Measurements from ENCODE around the gene CTDSPL.
A peak's percentile ranks its signal among the peaks of the same experiment; 100 is the strongest.

Gene CTDSPL

DNA sequence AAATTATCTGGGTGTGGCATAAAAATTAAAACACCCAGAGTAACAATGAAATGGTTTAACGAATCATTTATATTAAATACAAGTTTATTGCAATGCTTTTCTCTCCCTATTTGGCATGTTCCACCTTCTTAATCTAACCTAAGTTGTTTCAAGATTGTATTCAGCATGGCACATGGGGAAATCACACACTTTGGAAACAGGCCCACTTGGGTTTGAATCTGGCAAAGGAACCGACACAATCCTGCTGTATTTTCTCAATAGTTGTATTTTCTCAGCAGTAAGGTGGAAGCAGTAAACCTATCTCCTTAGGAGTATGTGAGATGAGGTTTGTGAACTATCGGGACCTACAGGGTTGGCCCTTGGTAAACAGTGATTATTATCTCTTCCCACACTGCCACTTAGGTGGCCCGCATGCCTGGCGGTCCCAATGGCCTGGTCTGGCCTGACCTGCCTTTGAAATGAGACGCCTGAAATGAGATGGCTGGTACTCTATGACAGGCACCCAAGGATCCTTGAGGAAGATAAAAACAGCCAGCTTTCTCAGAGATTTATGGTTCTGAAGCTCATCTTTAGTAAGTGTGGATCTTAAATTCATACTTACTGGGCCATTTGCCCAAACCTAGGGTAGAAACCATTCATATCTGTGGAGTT is 83.6 kb downstream of the CTDSPL start:
- DNase-seq = no peak

- DNase-seq = no peak
These were observed 84.3 kb downstream of the CTDSPL start for GRCh38 chr3:37945807-37946530.

- DNase-seq = no peak
These were observed 84.8 kb downstream of the CTDSPL start for GRCh38 chr3:37946531-37946889.

GRCh38 chr3:37949866-37950265 is 88.2 kb downstream of the CTDSPL start:
- no peak for DNase-seq

DNA sequence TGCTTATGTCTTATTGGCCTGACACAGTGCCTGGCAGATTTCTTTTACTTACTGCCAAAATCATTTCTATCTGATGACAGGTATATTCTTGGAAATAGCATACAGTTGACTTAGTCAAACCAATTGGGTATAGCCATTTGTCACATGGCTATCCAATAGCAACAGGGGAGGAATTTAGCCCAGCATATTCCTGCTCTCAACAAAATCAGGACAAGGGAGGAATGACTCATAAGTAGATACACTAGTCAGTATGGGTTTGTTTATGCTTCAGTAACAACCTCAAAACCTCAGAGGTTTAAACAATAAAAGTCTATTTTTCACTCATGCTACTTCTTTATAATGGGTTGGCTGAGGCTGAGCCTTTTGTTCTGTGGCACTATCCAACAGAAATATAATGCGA is 90.9 kb downstream of the CTDSPL start:
- DNase-seq = no peak

GRCh38 chr3:37953226-37953625 is 91.5 kb downstream of the CTDSPL start:
- DNase-seq = no peak

- DNase-seq = no peak
These were observed 92.2 kb downstream of the CTDSPL start for GRCh38 chr3:37953707-37954394.

GRCh38 chr3:37954881-37955280 is 93.2 kb downstream of the CTDSPL start:
- DNase-seq = no peak

GRCh38 chr3:37955918-37956707 is 94.4 kb downstream of the CTDSPL start:
- no peak for DNase-seq

DNA sequence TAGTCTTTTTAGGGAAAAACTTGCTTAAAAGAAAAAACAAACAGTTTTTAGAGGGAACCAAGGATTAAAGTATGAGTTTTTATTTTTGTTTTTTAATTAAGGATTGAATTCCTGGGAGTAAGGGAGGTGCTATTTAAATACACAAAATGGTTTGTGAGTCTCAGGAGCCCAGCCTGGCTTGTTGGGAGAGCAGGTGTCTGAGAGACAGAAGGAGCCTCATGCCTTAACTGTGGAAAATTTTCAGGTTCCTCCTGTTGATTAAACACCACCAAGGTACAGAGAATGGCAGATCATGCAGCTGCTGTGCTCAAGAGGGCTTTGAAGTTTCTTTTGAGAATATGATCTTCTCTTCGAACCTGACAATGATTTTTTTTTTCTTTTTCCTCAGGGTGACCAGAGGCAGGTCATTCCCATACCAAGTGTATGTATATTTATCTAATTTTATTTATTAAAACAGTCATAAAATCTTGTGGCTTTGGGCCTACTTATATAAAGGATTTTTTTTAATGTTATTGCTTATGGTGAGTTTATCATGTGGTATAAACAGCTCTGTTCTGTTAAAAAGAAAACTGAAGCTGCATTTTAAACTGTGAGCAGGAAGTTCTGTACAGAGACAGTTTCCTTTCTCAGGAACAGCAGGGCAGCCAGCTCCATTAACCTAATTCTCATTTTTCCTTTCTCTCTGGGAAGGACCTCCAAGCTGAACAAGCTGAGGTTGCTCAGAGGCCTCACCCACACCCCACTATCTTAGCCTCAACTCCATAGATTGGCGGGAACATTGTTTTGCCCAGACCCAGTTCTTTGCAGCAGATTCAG is 95.3 kb downstream of the CTDSPL start:
- no peak for DNase-seq

- no peak for DNase-seq
These were observed 95.9 kb downstream of the CTDSPL start for GRCh38 chr3:37957539-37957936.

DNA sequence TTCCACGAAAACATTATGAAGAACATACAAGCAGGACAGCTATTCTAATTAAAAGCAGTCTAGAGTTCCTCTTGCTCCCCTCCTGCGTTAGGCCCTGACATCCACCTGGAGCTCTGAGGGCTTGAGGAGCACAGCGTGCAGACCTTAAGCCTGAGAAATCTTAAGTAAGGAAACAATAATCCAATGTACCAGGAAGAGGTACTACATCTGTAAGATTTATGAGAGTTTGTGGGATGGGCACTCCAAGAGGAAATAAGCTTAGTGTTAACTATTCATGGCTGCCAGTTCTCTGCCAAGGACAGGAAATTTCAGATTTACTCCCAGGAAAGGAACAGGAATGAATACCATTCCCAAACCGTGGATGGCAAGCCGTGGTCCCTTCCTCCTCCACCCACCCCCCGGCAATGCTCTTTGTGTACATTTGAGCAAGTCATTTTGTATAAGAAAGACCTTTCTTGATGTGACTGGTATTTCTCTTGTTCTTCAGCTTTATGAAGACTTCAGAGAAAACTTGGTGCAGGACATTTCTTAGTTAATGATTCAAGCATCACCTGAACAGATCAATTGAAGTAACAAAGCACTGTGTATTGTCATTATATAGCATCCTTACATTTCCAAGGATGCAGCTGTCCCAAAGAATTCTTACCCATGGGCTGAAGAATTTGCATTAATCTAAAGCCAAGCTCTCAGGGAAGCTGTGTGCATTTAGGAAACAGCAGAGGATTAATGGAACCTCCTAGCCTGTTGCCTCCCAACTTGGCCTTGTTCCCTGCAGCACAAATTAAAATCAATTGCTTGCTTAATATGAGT is 100.1 kb downstream of the CTDSPL start:
- DNase-seq = no peak

- no peak for DNase-seq
These were observed 101.3 kb downstream of the CTDSPL start for GRCh38 chr3:37963016-37963415.

DNA sequence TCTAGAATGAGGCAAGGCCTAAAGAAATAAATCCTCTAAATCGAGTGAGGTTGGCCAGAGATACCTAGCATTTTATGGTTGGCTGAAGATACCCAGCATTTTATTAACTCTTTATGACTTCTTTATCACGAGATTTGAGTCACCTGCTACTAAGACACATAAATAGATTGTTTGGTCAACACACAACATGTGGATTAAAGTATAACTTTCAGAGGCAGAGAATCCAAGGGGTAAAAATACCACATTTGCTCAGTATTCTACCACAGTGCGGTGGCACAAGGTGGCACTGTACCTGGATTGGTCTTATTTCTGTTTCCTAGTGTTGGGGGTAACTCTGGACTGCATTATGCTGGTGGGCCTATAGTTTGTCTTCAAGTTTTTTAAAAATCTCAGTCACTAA is 102.0 kb downstream of the CTDSPL start:
- DNase-seq = no peak

GRCh38 chr3:37964146-37964545 is 102.5 kb downstream of the CTDSPL start:
- DNase-seq = no peak

GRCh38 chr3:37964716-37965115 is 103.0 kb downstream of the CTDSPL start:
- DNase-seq = no peak

DNA sequence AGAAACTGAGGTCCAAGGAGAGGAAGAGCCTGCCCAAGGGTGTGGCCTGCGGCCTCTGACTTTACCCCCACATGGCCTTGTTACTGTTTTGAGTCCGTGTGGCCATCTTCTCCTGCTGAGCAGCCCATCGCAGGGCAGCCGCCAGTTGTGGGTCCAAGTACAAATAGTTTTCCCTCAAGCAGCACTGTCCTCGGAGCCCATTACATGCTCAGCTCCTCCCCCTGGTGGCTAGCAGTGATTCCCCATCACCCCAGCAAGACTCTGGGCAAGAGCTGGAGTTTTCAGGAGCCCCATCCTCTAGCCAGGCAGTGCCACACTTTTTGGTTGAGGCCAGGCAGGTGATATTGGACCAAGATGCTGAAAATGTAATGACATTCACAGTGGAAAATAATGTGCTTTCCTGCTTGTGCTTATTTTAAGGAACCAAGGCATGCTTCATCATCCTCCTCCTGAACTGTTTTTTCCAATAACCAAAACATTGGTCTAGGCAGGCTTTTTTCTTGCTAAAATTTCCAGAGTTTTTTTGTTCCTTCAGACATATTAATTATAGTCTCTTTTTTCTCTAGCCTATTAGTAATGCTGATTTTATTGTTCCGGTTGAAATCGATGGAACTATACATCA is 105.7 kb downstream of the CTDSPL start:
- DNase-seq = peak; percentile 72 to 74

DNA sequence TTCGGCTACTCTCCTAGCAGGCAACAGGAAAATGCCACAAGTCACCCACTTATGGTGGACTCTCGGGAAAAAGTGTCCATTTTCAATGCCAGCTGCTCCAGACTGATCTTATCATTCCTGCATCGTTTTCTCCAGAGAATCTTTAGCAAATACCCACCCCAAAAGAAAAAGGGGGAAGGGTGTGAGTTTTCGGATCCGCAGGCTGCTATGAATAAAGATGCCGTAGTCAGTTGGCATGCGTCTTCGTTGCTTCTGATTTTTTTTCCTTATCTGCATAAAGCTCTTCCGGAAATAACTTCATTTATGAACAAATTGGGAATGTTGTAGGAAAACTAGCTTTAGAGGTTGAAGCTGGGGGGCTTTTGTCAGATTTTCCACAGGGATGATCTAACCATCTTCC is 106.5 kb downstream of the CTDSPL start:
- DNase-seq = no peak

DNA sequence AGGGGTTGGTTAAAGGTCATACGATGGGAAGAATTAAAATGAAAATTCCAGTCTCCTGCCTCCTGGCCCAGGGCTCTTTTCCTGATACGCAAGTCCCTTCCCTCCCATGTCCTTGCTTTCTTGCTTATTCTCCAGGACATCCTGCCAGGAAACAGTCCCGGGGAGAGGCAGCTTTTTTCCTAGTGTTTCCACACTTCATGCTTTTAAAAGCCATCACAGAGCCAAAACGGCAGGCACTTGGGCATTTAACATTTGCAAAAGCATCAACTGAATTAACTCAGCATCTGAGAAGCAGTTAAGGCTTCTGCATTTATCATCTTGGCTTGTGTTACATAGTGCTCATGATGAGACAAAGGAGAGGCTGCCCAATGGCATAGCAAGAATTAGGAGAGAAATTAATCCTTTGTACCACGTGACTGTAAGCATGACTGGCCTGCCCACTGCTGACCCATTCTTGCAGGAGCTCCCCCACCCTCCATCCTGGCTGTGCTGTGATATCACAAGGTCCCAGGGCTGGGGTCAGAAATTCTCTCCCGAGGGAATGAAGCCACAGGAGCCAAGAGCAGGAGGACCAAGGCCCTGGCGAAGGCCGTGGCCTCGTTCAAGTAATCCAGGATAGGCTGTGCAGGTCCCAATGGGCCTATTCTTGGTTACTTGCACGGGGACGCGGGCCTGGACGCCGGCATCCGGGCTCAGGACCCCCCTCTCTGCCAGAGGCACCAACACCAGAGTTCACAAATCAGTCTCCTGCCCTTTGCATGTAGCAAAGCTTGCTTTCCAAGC is 107.3 kb downstream of the CTDSPL start:
- DNase-seq = no peak

GRCh38 chr3:37969596-37970100 is 108.0 kb downstream of the CTDSPL start:
- DNase-seq = no peak

Data from activated T-cell treated with anti-CD3 and anti-CD28 coated beads, Interleukin-2, amount 50 U/mL, for 48 hours (primary cell).